Neural cell (in vitro differentiated cells): Measurements from ENCODE around the gene AKAP9. TPM values are rescaled to one million over a fixed set of nuclear protein-coding genes. Genes with fewer than 3 reads are reported as not detected.

Source experiments
- H2AFZ ChIP-seq: fragments of 200-600, 300-800 bp; sonication (generic), shearing (Covaris generic); 2 replicates; pipeline ENCODE4 v1.6.0; 2014; ENCODE audit warnings: low read depth, mild to moderate bottlenecking, antibody characterized with exemption, low read length, moderate library complexity
- H3F3A ChIP-seq: fragments of 200-600 bp; shearing (Covaris generic); 2 replicates; pipeline ENCODE4 v1.6.1; 2016; ENCODE audit warnings: mild to moderate bottlenecking, moderate library complexity, mixed read lengths, antibody characterized with exemption, low read length; ENCODE audit not compliant: insufficient read depth, poor library complexity, severe bottlenecking
- H3K27ac ChIP-seq: fragments of 200-600, 300-800 bp; sonication (generic), shearing (Covaris generic); 2 replicates; pipeline ENCODE4 v1.5.1; 2014; ENCODE audit warnings: mild to moderate bottlenecking, low read length, moderate library complexity
- H3K27me3 ChIP-seq: fragments of 300-800, 200-600 bp; sonication (generic), shearing (Covaris generic); 2 replicates; pipeline ENCODE4 v1.6.0; 2014; ENCODE audit warnings: mild to moderate bottlenecking, low read depth, low read length, moderate library complexity; ENCODE audit not compliant: insufficient read depth
- H3K36me3 ChIP-seq: fragments of 300-800, 200-600 bp; sonication (generic), shearing (Covaris generic); 2 replicates; pipeline ENCODE4 v1.5.1; 2014; ENCODE audit warnings: mild to moderate bottlenecking, antibody characterized with exemption, low read length, moderate library complexity; ENCODE audit not compliant: insufficient read depth
- H3K4me2 ChIP-seq: fragments of 300-800, 200-600 bp; sonication (generic), shearing (Covaris generic); 2 replicates; pipeline ENCODE4 v1.6.0; 2014; ENCODE audit warnings: mild to moderate bottlenecking, low read length
- H3K4me3 ChIP-seq: fragments of 300-800, 200-600 bp; sonication (generic), shearing (Covaris generic); 2 replicates; pipeline ENCODE4 v1.5.1; 2014; ENCODE audit warnings: mild to moderate bottlenecking, low read length, moderate library complexity
- H3K79me2 ChIP-seq: fragments of 200-600 bp; shearing (Covaris generic); replicated peaks from 2 replicates; pipeline ENCODE4 v1.6.0; 2014; ENCODE audit warnings: mild to moderate bottlenecking, low read length, moderate library complexity; ENCODE audit not compliant: insufficient read depth
- H3K9ac ChIP-seq: fragments of 300-800, 200-600 bp; sonication (generic), shearing (Covaris generic); 2 replicates; pipeline ENCODE4 v1.6.1; 2016; ENCODE audit warnings: mild to moderate bottlenecking, low read length, mixed read lengths
- H3K9me2 ChIP-seq: fragments of 200-600 bp; shearing (Covaris generic); 2 replicates; pipeline ENCODE4 v1.6.1; 2016; ENCODE audit warnings: mild to moderate bottlenecking, low read length, mixed read lengths; ENCODE audit not compliant: insufficient read depth
- H3K9me3 ChIP-seq: fragments of 200-600, 300-800 bp; sonication (generic), shearing (Covaris generic); 2 replicates; pipeline ENCODE4 v1.6.1; 2016; ENCODE audit warnings: mild to moderate bottlenecking, mixed run types, low read length, moderate library complexity, mixed read lengths
- H4K20me1 ChIP-seq: fragments of 200-600 bp; shearing (Covaris generic); 2 replicates; pipeline ENCODE4 v1.6.1; 2016; ENCODE audit warnings: mild to moderate bottlenecking, mixed run types; ENCODE audit not compliant: insufficient read depth
- CTCF ChIP-seq: fragments of 450-650 bp; IDR thresholded peaks from 2 replicates; pipeline ENCODE4 v1.5.1; 2014; ENCODE audit warnings: antibody characterized with exemption, mild to moderate bottlenecking, moderate library complexity; ENCODE audit not compliant: poor library complexity, severe bottlenecking
- EP300 ChIP-seq: fragments of 450-650 bp; conservative IDR thresholded peaks from 2 replicates; pipeline ENCODE4 v1.6.1; 2014; ENCODE audit warnings: antibody characterized with exemption, mild to moderate bottlenecking, moderate library complexity; ENCODE audit not compliant: poor library complexity, severe bottlenecking
- EZH2 ChIP-seq: fragments of 200-600, 300-800 bp; shearing (Covaris generic), sonication (generic); IDR thresholded peaks from 2 replicates; pipeline ENCODE4 v1.6.1; 2014; ENCODE audit warnings: antibody characterized with exemption, low read length, borderline replicate concordance, mild to moderate bottlenecking; ENCODE audit not compliant: insufficient read depth, poor library complexity, severe bottlenecking
- MXI1 ChIP-seq: fragments of 450-650 bp; conservative IDR thresholded peaks from 2 replicates; pipeline ENCODE4 v1.6.1; 2014; ENCODE audit warnings: antibody characterized with exemption, mild to moderate bottlenecking; ENCODE audit not compliant: poor library complexity, severe bottlenecking
- POLR2AphosphoS5 ChIP-seq: IDR thresholded peaks from 2 replicates; pipeline ENCODE4 v1.6.1; 2012
- RAD21 ChIP-seq: fragments of 450-650 bp; conservative IDR thresholded peaks from 2 replicates; pipeline ENCODE4 v1.6.1; 2014; ENCODE audit warnings: antibody characterized with exemption, mild to moderate bottlenecking, moderate library complexity
- SMC3 ChIP-seq: fragments of 450-650 bp; conservative IDR thresholded peaks from 2 replicates; pipeline ENCODE4 v1.6.1; 2014; ENCODE audit warnings: antibody characterized with exemption, mild to moderate bottlenecking, moderate library complexity; ENCODE audit not compliant: poor library complexity
- TAF1 ChIP-seq: IDR thresholded peaks from 2 replicates; pipeline ENCODE4 v1.6.1; 2012; ENCODE audit warnings: low read depth
- polyA plus RNA-seq: library from polyadenylated mRNA; depleted of rRNA; stranded (reverse); fragments of >200 nt; gene quantifications from 2 replicates; pipeline ENCODE4 v1.2.3, GENCODE V29; 2014
- TF ChIP-seq, protein P1 (sequence below): IDR thresholded peaks from 2 replicates; pipeline ENCODE4 v1.6.1; 2012; ENCODE audit warnings: borderline replicate concordance

AKAP9 gene
- polyA plus RNA-seq, 1 donor from 2014 or later: 120 TPM

GRCh38 chr7:92051655-92052054, 111.0 kb downstream of the AKAP9 start:
- Histone ChIP-seq H3K4me2 (no peak overlapping the region), H3K27ac (no peak overlapping the region), H3K9me3 (no peaks in the 10 kb centered on the region), H3K9me2 (no peaks in the 10 kb centered on the region), H4K20me1 (no peaks in the 10 kb centered on the region), H3K4me3 (no peak overlapping the region), H3K36me3 (peaks cover 13% of the 10 kb centered on the region), H3K79me2 (no peaks in the 10 kb centered on the region), H3F3A (no peaks in the 10 kb centered on the region), H3K9ac (no peak overlapping the region), H3K27me3 (no peaks in the 10 kb centered on the region), H2AFZ (no peak overlapping the region)
- TF ChIP-seq, protein P1, sequence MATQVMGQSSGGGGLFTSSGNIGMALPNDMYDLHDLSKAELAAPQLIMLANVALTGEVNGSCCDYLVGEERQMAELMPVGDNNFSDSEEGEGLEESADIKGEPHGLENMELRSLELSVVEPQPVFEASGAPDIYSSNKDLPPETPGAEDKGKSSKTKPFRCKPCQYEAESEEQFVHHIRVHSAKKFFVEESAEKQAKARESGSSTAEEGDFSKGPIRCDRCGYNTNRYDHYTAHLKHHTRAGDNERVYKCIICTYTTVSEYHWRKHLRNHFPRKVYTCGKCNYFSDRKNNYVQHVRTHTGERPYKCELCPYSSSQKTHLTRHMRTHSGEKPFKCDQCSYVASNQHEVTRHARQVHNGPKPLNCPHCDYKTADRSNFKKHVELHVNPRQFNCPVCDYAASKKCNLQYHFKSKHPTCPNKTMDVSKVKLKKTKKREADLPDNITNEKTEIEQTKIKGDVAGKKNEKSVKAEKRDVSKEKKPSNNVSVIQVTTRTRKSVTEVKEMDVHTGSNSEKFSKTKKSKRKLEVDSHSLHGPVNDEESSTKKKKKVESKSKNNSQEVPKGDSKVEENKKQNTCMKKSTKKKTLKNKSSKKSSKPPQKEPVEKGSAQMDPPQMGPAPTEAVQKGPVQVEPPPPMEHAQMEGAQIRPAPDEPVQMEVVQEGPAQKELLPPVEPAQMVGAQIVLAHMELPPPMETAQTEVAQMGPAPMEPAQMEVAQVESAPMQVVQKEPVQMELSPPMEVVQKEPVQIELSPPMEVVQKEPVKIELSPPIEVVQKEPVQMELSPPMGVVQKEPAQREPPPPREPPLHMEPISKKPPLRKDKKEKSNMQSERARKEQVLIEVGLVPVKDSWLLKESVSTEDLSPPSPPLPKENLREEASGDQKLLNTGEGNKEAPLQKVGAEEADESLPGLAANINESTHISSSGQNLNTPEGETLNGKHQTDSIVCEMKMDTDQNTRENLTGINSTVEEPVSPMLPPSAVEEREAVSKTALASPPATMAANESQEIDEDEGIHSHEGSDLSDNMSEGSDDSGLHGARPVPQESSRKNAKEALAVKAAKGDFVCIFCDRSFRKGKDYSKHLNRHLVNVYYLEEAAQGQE: no peak

DNA sequence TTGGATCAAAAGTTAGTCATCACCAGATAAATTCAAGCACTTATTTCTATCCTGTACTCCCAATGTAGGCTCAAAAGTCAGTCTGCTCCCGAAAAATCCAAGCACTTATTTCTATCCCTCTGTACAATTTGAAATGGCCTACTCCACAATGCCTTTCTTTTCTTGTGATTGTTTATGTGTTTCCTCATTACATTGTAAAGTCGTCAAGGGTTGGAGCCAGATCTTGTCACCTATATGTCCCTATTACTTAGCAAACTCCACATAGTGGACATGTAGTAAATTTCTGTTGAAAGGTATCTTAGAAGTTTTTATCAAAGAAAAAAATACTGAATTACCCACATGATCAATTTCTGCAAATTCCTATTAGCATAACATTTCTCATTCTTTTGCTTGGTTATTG, 111.5 kb downstream of the AKAP9 start:
- H3K4me2 ChIP-seq: no peak overlapping the region
- H4K20me1 ChIP-seq: no peaks in the 10 kb centered on the region
- peaks cover 11% of the 10 kb centered on the region for H3K36me3 ChIP-seq
- no peak for TF ChIP-seq CTCF
- no peak for TF ChIP-seq SMC3
- TF ChIP-seq POLR2AphosphoS5: no peak
- TF ChIP-seq RAD21: no peak
- no peak for TF ChIP-seq EZH2
- TF ChIP-seq TAF1: no peak
- no peak for TF ChIP-seq EP300
- TF ChIP-seq MXI1: no peak
- TF ChIP-seq, protein P1: no peak
- no peaks in the 10 kb centered on the region for H3K9me3 ChIP-seq
- H3K9me2 ChIP-seq: no peaks in the 10 kb centered on the region
- no peak overlapping the region for H2AFZ ChIP-seq
- H3K79me2 ChIP-seq: no peaks in the 10 kb centered on the region
- H3K4me3 ChIP-seq: no peak overlapping the region
- no peak overlapping the region for H3K9ac ChIP-seq
- no peaks in the 10 kb centered on the region for H3K27me3 ChIP-seq
- H3F3A ChIP-seq: no peaks in the 10 kb centered on the region
- no peak overlapping the region for H3K27ac ChIP-seq
